MCF 10A (cell line): ENCODE measurements around the gene C3orf62. TPM values are rescaled to one million over a fixed set of nuclear protein-coding genes. Genes with fewer than 3 reads are reported as not detected.

ENCODE experiments used
- BruUV-seq: library from RNA; stranded (reverse); fragments of 400-500 nt; replicated peaks from 2 replicates; lab custom pipeline; 2021; lab: Mats Ljungman, UMichigan
- CTCF ChIA-PET: fragments of 300-600 bp; sonication (Branson Sonifier 250); formaldehyde crosslinking; extraction: SDS; loops from one replicate; lab custom pipeline; 2021; ENCODE audit warnings: antibody characterized with exemption, inconsistent platforms; lab: Yijun Ruan, JAX
- POLR2A ChIA-PET: fragments of 300-600, 350-650 bp; sonication (Branson Sonifier 250); formaldehyde crosslinking; extraction: SDS; loops from one replicate; lab custom pipeline; 2020; ENCODE audit warnings: antibody characterized with exemption, inconsistent platforms; lab: Yijun Ruan, JAX
- DNase-seq: peaks from one replicate; pipeline ENCODE4 v3.0.0-alpha.2; 2018; ENCODE audit not compliant: unreplicated experiment
- H3K27ac Mint-ChIP-seq: one replicate; pipeline ENCODE4 v1.8.0; 2022; ENCODE audit warnings: mild to moderate bottlenecking, low read depth, mixed read lengths; ENCODE audit not compliant: unreplicated experiment
- H3K27me3 Mint-ChIP-seq: one replicate; pipeline ENCODE4 v1.8.0; 2022; ENCODE audit warnings: mixed read lengths; ENCODE audit not compliant: insufficient read depth, unreplicated experiment
- H3K36me3 Mint-ChIP-seq: one replicate; pipeline ENCODE4 v1.8.0; 2022; ENCODE audit warnings: mild to moderate bottlenecking, moderate library complexity, mixed read lengths; ENCODE audit not compliant: insufficient read depth, unreplicated experiment
- H3K4me1 Mint-ChIP-seq: one replicate; pipeline ENCODE4 v1.8.0; 2022; ENCODE audit warnings: mixed read lengths; ENCODE audit not compliant: insufficient read depth, unreplicated experiment
- H3K4me3 Mint-ChIP-seq: one replicate; pipeline ENCODE4 v1.8.0; 2022; ENCODE audit warnings: mild to moderate bottlenecking, moderate library complexity, mixed read lengths; ENCODE audit not compliant: unreplicated experiment
- H3K9me3 Mint-ChIP-seq: one replicate; pipeline ENCODE4 v1.8.0; 2022; ENCODE audit warnings: mixed read lengths; ENCODE audit not compliant: unreplicated experiment
- CTCF ChIP-seq: fragments of 200-600 bp; IDR thresholded peaks from one replicate; pipeline ENCODE4 v1.8.0; 2022; ENCODE audit warnings: antibody characterized with exemption, mild to moderate bottlenecking; ENCODE audit not compliant: unreplicated experiment
- intact Hi-C: fragments of 100-400 bp; cut with micrococcal nuclease; formaldehyde crosslinking; loops from 2 replicates; pipeline ENCODE4 v1.14.1; 2022
- total RNA-seq: library from RNA; stranded (reverse); gene quantifications from 2 replicates; pipeline ENCODE4 v1.2.3, GENCODE V29; 2022

Gene C3orf62
- total RNA-seq, 1 experiment from 2014 or later = 8.1 TPM

- DNase-seq = no peak
- no peak overlapping the region for H3K27ac Mint-ChIP-seq
- H3K4me3 Mint-ChIP-seq = no peak overlapping the region
- intact Hi-C loops = no loop called here
- POLR2A ChIA-PET = interaction anchor here (0.6 to 1.3 kb wide), 6 partner anchors 10 to 187 kb away, joined by 3 to 4 read pairs (median 3); partner anchors contain the start of genes NICN1 and USP4
- no peaks in the 10 kb centered on the region for H3K27me3 Mint-ChIP-seq
- H3K9me3 Mint-ChIP-seq = no peaks in the 10 kb centered on the region
- H3K4me1 Mint-ChIP-seq = no peaks in the 10 kb centered on the region
- CTCF ChIA-PET = interaction anchor here (0.6 to 1.0 kb wide), 4 partner anchors 25 to 719 kb away, joined by 3 to 4 read pairs (median 3); no protein-coding TSS in a partner anchor
- no TSS peak for BruUV-seq
- TF ChIP-seq CTCF = no peak
- H3K36me3 Mint-ChIP-seq = peaks cover 61% of the 10 kb centered on the region
Observed at GRCh38 chr3:49278548-49278947, 1.5 kb upstream of the C3orf62 start.

- ChIA-PET CTCF (interaction anchor here (0.6 kb wide), 1 partner anchor 174 kb away, joined by 4 read pairs; no protein-coding TSS in a partner anchor), POLR2A (interaction anchor here (0.9 kb wide), 1 partner anchor 44 kb away, joined by 4 read pairs; no protein-coding TSS in a partner anchor)
- intact Hi-C loops = no loop called here
- DNase-seq = no peak
- Mint-ChIP-seq H3K27me3 (no peaks in the 10 kb centered on the region), H3K27ac (peak overlapping the region; percentile 27), H3K4me3 (peak overlapping the region; percentile 58), H3K9me3 (no peaks in the 10 kb centered on the region), H3K4me1 (no peaks in the 10 kb centered on the region), H3K36me3 (peaks cover 53% of the 10 kb centered on the region)
- no peak for TF ChIP-seq CTCF
- no TSS peak for BruUV-seq
Observed at GRCh38 chr3:49277383-49277775, 347 bp upstream of the C3orf62 start.

DNA sequence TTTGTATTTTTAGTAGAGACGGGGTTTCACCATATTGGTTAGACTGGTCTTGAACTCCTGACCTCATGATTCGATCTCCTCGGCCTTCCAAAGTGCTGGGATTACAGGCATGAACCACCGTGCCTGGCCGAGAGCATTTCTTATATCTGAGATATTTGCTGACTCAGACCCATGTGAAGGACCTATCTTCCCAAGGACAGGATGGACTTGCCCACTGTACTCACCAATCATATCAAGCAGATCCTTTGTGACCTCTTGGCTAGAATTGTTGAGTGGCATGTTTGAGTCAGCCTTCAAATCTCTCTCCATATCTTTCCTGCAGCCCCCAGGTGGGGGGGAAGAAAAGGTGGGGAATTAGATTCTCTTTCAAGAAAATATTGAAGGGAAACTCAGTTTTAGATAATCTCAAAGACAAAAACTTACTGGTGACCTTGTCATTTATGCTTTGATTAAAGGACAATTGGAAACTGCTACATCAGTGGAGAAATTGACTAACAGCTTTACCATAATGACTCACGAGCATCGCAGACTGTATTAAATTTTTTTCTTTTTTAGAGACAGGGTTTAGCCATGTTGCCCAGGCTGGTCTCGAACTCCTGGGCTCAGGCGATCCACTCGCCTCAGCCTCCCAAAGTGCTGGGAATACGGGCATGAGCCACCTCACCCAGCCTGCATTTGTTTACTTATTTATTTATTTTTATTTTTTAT, 3.1 kb downstream of the C3orf62 start:
- POLR2A ChIA-PET = interaction anchor here (1.6 kb wide), 1 partner anchor 12 kb away, joined by 3 read pairs; no protein-coding TSS in a partner anchor
- no peaks in the 10 kb centered on the region for H3K9me3 Mint-ChIP-seq
- no peaks in the 10 kb centered on the region for H3K4me1 Mint-ChIP-seq
- CTCF ChIA-PET = no interaction called here
- no peak overlapping the region for H3K27ac Mint-ChIP-seq
- peaks cover 29% of the 10 kb centered on the region for H3K36me3 Mint-ChIP-seq
- BruUV-seq = no TSS peak
- no peak for TF ChIP-seq CTCF
- intact Hi-C loops = no loop called here
- no peaks in the 10 kb centered on the region for H3K27me3 Mint-ChIP-seq
- H3K4me3 Mint-ChIP-seq = no peak overlapping the region
- no peak for DNase-seq

- Mint-ChIP-seq H3K9me3 (no peaks in the 10 kb centered on the region), H3K36me3 (peaks cover 14% of the 10 kb centered on the region), H3K4me1 (no peaks in the 10 kb centered on the region), H3K4me3 (no peak overlapping the region), H3K27ac (no peak overlapping the region), H3K27me3 (no peaks in the 10 kb centered on the region)
- BruUV-seq = no TSS peak
- CTCF ChIA-PET = no interaction called here
- no peak for TF ChIP-seq CTCF
- no peak for DNase-seq
- intact Hi-C loops = no loop called here
- POLR2A ChIA-PET = interaction anchor here (0.7 to 1.3 kb wide), 3 partner anchors 11 to 543 kb away, joined by 3 to 4 read pairs (median 3); partner anchors contain the start of gene UBA7
Observed at GRCh38 chr3:49271047-49271446, 6.0 kb downstream of the C3orf62 start.
